Right atrium auricular region (tissue), 2 donors: Measurements from ENCODE around the gene GK. TPM values are rescaled to one million over a fixed set of nuclear protein-coding genes. Genes with fewer than 3 reads are reported as not detected.
"Not testable (repeated sequence)": the region's sequence is repeated elsewhere in the genome, so short reads cannot be mapped to it uniquely, and the experiment has no call there.

Experiments used
- DNase-seq: peaks from one replicate; pipeline ENCODE4 v3.0.0-alpha.2; 2019; ENCODE audit warnings: low spot score
- H3K27ac ChIP-seq, 2 donors: fragments of 200-600 bp; sonication (generic); 1 replicate in 1 of 2; 2 replicates in 1 of 2; pipeline ENCODE4 v1.5.1; 2016 to 2019
- H3K27me3 ChIP-seq, 2 donors: fragments of 200-600 bp; sonication (generic); one replicate each; pipeline versions ENCODE4 v1.5.1 to v1.6.0; 2017 to 2019
- H3K36me3 ChIP-seq: fragments of 200-600 bp; sonication (generic); one replicate; pipeline ENCODE4 v1.5.1; 2016
- H3K4me1 ChIP-seq, 2 donors: fragments of 200-600 bp; sonication (generic); one replicate each; pipeline versions ENCODE4 v1.5.1 to v1.6.0; 2017 to 2019
- H3K4me3 ChIP-seq, 2 donors: fragments of 200-600 bp; sonication (generic); 1 replicate in 1 of 2; 2 replicates in 1 of 2; pipeline ENCODE4 v1.5.1; 2017 to 2019; ENCODE audit warnings: mild to moderate bottlenecking in 1 of 2, moderate library complexity in 1 of 2
- H3K9me3 ChIP-seq, 2 donors: fragments of 200-600 bp; sonication (generic); one replicate each; pipeline ENCODE4 v1.5.1; 2019
- total RNA-seq, 2 donors: library from RNA; depleted of rRNA; stranded (reverse); fragments of >200 nt; gene quantifications; one replicate each; pipeline ENCODE4 v1.1.0, GENCODE V29; 2016
- TF ChIP-seq, protein P1 (sequence below), 2 donors: fragments of 200-600 bp; sonication (generic); IDR thresholded peaks; one replicate each; pipeline ENCODE4 v1.5.1; 2019; ENCODE audit warnings: antibody characterized with exemption in 2 of 2

Gene GK
- total RNA-seq, 2 donors from 2014 or later = 1.8 to 5.7 TPM

DNA sequence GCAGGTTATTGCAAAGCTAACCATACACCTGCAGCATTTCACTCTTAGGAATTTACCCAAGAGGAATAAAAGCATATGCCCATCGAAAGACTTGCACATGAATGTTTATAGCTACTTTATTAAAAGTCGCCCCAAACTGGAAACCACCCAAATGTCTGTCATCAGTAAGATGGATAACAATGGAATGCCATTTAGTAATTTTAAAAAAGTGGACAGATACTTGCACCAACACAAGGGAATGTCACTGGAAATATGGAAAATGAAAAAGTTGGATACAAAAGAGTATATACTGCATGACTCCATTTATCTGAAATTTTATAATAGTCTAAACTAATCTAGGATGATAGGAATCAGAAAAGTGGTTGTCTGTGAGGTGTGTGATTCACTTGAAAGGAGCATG lies 12.9 kb downstream of the GK start:
- no peak for DNase-seq
- Histone ChIP-seq H3K4me3 (no peak overlapping the region), H3K4me1 (no peaks in the 10 kb centered on the region), H3K27me3 (no peaks in the 10 kb centered on the region), H3K36me3 (no peaks in the 10 kb centered on the region), H3K27ac (no peak overlapping the region), H3K9me3 (no peaks in the 10 kb centered on the region)
- TF ChIP-seq, protein P1, sequence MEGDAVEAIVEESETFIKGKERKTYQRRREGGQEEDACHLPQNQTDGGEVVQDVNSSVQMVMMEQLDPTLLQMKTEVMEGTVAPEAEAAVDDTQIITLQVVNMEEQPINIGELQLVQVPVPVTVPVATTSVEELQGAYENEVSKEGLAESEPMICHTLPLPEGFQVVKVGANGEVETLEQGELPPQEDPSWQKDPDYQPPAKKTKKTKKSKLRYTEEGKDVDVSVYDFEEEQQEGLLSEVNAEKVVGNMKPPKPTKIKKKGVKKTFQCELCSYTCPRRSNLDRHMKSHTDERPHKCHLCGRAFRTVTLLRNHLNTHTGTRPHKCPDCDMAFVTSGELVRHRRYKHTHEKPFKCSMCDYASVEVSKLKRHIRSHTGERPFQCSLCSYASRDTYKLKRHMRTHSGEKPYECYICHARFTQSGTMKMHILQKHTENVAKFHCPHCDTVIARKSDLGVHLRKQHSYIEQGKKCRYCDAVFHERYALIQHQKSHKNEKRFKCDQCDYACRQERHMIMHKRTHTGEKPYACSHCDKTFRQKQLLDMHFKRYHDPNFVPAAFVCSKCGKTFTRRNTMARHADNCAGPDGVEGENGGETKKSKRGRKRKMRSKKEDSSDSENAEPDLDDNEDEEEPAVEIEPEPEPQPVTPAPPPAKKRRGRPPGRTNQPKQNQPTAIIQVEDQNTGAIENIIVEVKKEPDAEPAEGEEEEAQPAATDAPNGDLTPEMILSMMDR (IDR thresholded peaks at IDR 0.05) = no peak

DNA sequence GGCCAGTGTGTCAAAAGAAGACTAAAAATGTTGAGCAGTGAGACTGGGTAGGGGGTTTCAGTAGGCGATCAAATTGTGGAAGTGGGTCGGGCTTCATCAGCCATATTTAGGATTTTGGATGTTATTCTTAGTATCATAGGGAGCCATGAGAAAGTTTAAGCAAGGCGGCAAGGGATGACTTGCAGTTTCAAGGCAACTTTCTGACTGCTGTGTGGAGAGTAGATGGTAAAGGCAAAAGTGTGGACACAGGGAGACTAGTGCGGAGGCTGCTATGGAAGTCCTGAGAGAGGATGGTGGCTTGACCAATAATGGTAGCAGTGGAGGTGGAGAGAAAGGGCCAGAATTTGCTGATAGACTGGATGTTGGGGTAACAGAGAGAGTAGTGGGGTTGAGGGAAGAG lies 15.4 kb downstream of the GK start:
- no peaks in the 10 kb centered on the region for H3K27me3 ChIP-seq
- H3K4me3 ChIP-seq = no peak overlapping the region
- no peak overlapping the region for H3K27ac ChIP-seq
- no peaks in the 10 kb centered on the region for H3K9me3 ChIP-seq
- TF ChIP-seq, protein P1 (IDR thresholded peaks at IDR 0.05) = no peak
- no peak for DNase-seq
- no peaks in the 10 kb centered on the region for H3K4me1 ChIP-seq
- H3K36me3 ChIP-seq = no peaks in the 10 kb centered on the region

DNA sequence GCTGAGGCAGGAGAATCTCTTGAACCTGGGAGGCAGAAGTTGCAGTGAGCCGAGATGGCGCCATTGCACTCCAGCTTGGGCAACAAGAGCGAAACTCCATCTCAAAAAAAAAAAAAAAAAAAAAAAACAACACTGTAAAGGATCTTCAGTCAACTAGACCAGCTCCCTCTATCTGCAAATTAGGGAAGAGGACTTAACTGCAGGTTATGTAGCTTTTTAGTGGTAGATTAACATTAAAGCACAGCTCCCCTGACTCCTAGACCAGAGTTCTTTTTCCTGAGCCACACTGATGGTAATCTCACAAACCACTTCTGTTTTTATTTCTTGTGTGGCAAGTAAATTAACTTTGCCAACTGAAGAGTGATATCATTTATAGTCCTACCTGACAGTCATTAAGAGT lies 18.0 kb downstream of the GK start:
- H3K9me3 ChIP-seq, DNase-seq, H3K4me1 ChIP-seq, H3K36me3 ChIP-seq, H3K27ac ChIP-seq, H3K4me3 ChIP-seq, H3K27me3 ChIP-seq: not testable (repeated sequence)

DNA sequence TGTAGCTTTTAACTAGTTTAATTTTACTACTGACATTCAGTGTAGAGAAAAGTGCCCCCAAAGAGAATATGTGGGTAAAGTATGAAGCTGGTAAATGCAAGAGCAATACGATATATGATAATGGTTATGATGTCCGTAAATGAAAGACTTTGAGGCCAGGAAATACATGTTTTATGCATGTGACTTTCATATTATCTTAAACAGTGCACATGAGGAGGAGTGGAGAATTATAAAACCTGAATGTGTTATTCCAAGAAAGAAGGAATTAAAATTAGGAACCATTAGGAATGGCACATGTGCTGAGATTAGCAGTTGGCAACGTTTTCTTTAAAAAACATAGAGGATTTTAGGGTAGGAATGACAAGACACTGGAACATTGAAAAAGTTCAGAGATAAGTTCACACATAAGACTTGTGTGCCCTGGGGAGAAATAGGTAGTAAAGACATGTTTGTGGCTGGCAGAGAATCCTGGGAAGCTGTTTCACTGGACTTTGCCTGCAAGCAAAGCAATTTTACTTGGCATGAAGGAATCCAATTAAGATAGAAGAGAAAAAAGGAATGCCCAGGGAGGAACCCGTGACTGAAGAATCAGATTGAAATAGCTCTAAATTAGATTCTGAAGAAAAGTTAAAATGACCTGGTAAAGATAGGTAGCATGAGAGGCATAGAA lies 20.0 kb downstream of the GK start:
- H3K36me3 ChIP-seq = no peaks in the 10 kb centered on the region
- no peaks in the 10 kb centered on the region for H3K9me3 ChIP-seq
- H3K4me1 ChIP-seq = no peaks in the 10 kb centered on the region
- TF ChIP-seq, protein P1 (IDR thresholded peaks at IDR 0.05) = no peak
- DNase-seq = no peak
- no peak overlapping the region for H3K4me3 ChIP-seq
- H3K27me3 ChIP-seq = no peaks in the 10 kb centered on the region
- H3K27ac ChIP-seq = no peak overlapping the region

DNA sequence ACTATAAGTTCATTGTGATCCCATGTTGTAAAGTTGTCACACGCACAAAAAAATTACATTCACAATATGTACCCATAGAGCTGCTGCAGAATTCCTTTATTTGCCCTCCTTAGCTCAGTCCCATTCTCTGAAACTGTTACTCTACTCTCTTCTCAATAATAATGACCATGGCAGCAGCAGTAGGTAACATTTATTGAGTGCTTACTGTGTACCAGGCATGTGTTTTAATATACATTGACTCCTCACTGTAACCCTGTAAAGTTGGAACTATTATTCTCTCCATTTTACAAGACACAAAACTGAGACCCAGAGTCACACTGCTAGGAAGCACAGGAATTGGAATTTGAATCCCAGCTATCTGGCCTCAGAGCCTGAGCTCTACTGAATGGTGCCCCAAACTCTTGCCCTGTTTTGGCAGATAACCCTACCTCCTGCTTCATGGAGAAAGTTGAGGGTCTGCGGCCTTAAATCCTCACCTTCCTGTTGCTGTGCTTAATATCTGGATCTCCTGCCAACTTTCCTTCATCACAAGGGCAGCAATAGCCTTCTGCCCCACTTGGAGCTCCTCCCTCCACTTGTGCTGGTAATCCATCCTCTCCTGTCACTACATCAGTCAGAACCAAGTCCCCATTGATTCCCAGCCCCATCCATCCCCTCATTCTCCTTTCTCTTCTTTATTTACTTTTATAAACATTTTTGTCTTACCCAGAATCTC lies 20.8 kb downstream of the GK start:
- no peak overlapping the region for H3K4me3 ChIP-seq
- no peak for DNase-seq
- TF ChIP-seq, protein P1 (IDR thresholded peaks at IDR 0.05) = no peak
- H3K9me3 ChIP-seq = no peaks in the 10 kb centered on the region
- H3K27me3 ChIP-seq = no peaks in the 10 kb centered on the region
- no peaks in the 10 kb centered on the region for H3K36me3 ChIP-seq
- no peak overlapping the region for H3K27ac ChIP-seq
- no peaks in the 10 kb centered on the region for H3K4me1 ChIP-seq

DNA sequence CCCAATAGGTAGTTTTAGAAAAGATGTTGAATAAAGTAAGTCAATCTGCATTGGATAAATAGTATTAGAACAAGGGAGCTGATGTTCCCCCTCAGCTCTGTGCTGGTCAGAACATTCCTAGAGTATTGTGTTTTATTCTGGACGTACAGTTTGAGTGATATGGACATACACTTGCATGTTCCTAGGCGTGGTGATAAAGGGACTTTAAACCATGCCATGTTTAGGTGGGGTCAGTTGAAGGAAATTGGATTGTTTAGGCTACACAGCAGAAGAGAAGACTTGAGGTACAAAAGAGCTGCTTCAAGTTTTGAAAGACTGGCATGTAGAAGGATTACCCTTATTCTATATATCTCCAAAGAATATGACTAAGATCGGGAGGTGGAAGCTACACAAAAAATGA lies 21.6 kb downstream of the GK start:
- H3K4me3 ChIP-seq = no peak overlapping the region
- no peaks in the 10 kb centered on the region for H3K36me3 ChIP-seq
- H3K4me1 ChIP-seq = no peaks in the 10 kb centered on the region
- no peaks in the 10 kb centered on the region for H3K27me3 ChIP-seq
- no peaks in the 10 kb centered on the region for H3K9me3 ChIP-seq
- no peak overlapping the region for H3K27ac ChIP-seq
- no peak for DNase-seq
- TF ChIP-seq, protein P1 (IDR thresholded peaks at IDR 0.05) = no peak
